Neural cell (in vitro differentiated cells): ENCODE results near the gene CNTN4. TPM values are rescaled to one million over a fixed set of nuclear protein-coding genes. Genes with fewer than 3 reads are reported as not detected.

ENCODE experiments used
- H2AFZ ChIP-seq: fragments of 200-600, 300-800 bp; sonication (generic), shearing (Covaris generic); 2 replicates; pipeline ENCODE4 v1.6.0; 2014; ENCODE audit warnings: low read depth, mild to moderate bottlenecking, antibody characterized with exemption, low read length, moderate library complexity
- H3F3A ChIP-seq: fragments of 200-600 bp; shearing (Covaris generic); 2 replicates; pipeline ENCODE4 v1.6.1; 2016; ENCODE audit warnings: mild to moderate bottlenecking, moderate library complexity, mixed read lengths, antibody characterized with exemption, low read length; ENCODE audit not compliant: insufficient read depth, poor library complexity, severe bottlenecking
- H3K27ac ChIP-seq: fragments of 200-600, 300-800 bp; sonication (generic), shearing (Covaris generic); 2 replicates; pipeline ENCODE4 v1.5.1; 2014; ENCODE audit warnings: mild to moderate bottlenecking, low read length, moderate library complexity
- H3K27me3 ChIP-seq: fragments of 300-800, 200-600 bp; sonication (generic), shearing (Covaris generic); 2 replicates; pipeline ENCODE4 v1.6.0; 2014; ENCODE audit warnings: mild to moderate bottlenecking, low read depth, low read length, moderate library complexity; ENCODE audit not compliant: insufficient read depth
- H3K36me3 ChIP-seq: fragments of 300-800, 200-600 bp; sonication (generic), shearing (Covaris generic); 2 replicates; pipeline ENCODE4 v1.5.1; 2014; ENCODE audit warnings: mild to moderate bottlenecking, antibody characterized with exemption, low read length, moderate library complexity; ENCODE audit not compliant: insufficient read depth
- H3K4me2 ChIP-seq: fragments of 300-800, 200-600 bp; sonication (generic), shearing (Covaris generic); 2 replicates; pipeline ENCODE4 v1.6.0; 2014; ENCODE audit warnings: mild to moderate bottlenecking, low read length
- H3K4me3 ChIP-seq: fragments of 300-800, 200-600 bp; sonication (generic), shearing (Covaris generic); 2 replicates; pipeline ENCODE4 v1.5.1; 2014; ENCODE audit warnings: mild to moderate bottlenecking, low read length, moderate library complexity
- H3K79me2 ChIP-seq: fragments of 200-600 bp; shearing (Covaris generic); replicated peaks from 2 replicates; pipeline ENCODE4 v1.6.0; 2014; ENCODE audit warnings: mild to moderate bottlenecking, low read length, moderate library complexity; ENCODE audit not compliant: insufficient read depth
- H3K9ac ChIP-seq: fragments of 300-800, 200-600 bp; sonication (generic), shearing (Covaris generic); 2 replicates; pipeline ENCODE4 v1.6.1; 2016; ENCODE audit warnings: mild to moderate bottlenecking, low read length, mixed read lengths
- H3K9me2 ChIP-seq: fragments of 200-600 bp; shearing (Covaris generic); 2 replicates; pipeline ENCODE4 v1.6.1; 2016; ENCODE audit warnings: mild to moderate bottlenecking, low read length, mixed read lengths; ENCODE audit not compliant: insufficient read depth
- H3K9me3 ChIP-seq: fragments of 200-600, 300-800 bp; sonication (generic), shearing (Covaris generic); 2 replicates; pipeline ENCODE4 v1.6.1; 2016; ENCODE audit warnings: mild to moderate bottlenecking, mixed run types, low read length, moderate library complexity, mixed read lengths
- H4K20me1 ChIP-seq: fragments of 200-600 bp; shearing (Covaris generic); 2 replicates; pipeline ENCODE4 v1.6.1; 2016; ENCODE audit warnings: mild to moderate bottlenecking, mixed run types; ENCODE audit not compliant: insufficient read depth
- CTCF ChIP-seq: fragments of 450-650 bp; IDR thresholded peaks from 2 replicates; pipeline ENCODE4 v1.5.1; 2014; ENCODE audit warnings: antibody characterized with exemption, mild to moderate bottlenecking, moderate library complexity; ENCODE audit not compliant: poor library complexity, severe bottlenecking
- EP300 ChIP-seq: fragments of 450-650 bp; conservative IDR thresholded peaks from 2 replicates; pipeline ENCODE4 v1.6.1; 2014; ENCODE audit warnings: antibody characterized with exemption, mild to moderate bottlenecking, moderate library complexity; ENCODE audit not compliant: poor library complexity, severe bottlenecking
- EZH2 ChIP-seq: fragments of 200-600, 300-800 bp; shearing (Covaris generic), sonication (generic); IDR thresholded peaks from 2 replicates; pipeline ENCODE4 v1.6.1; 2014; ENCODE audit warnings: antibody characterized with exemption, low read length, borderline replicate concordance, mild to moderate bottlenecking; ENCODE audit not compliant: insufficient read depth, poor library complexity, severe bottlenecking
- MXI1 ChIP-seq: fragments of 450-650 bp; conservative IDR thresholded peaks from 2 replicates; pipeline ENCODE4 v1.6.1; 2014; ENCODE audit warnings: antibody characterized with exemption, mild to moderate bottlenecking; ENCODE audit not compliant: poor library complexity, severe bottlenecking
- POLR2AphosphoS5 ChIP-seq: IDR thresholded peaks from 2 replicates; pipeline ENCODE4 v1.6.1; 2012
- RAD21 ChIP-seq: fragments of 450-650 bp; conservative IDR thresholded peaks from 2 replicates; pipeline ENCODE4 v1.6.1; 2014; ENCODE audit warnings: antibody characterized with exemption, mild to moderate bottlenecking, moderate library complexity
- REST ChIP-seq: IDR thresholded peaks from 2 replicates; pipeline ENCODE4 v1.6.1; 2012; ENCODE audit warnings: borderline replicate concordance
- SMC3 ChIP-seq: fragments of 450-650 bp; conservative IDR thresholded peaks from 2 replicates; pipeline ENCODE4 v1.6.1; 2014; ENCODE audit warnings: antibody characterized with exemption, mild to moderate bottlenecking, moderate library complexity; ENCODE audit not compliant: poor library complexity
- TAF1 ChIP-seq: IDR thresholded peaks from 2 replicates; pipeline ENCODE4 v1.6.1; 2012; ENCODE audit warnings: low read depth
- polyA plus RNA-seq: library from polyadenylated mRNA; depleted of rRNA; stranded (reverse); fragments of >200 nt; gene quantifications from 2 replicates; pipeline ENCODE4 v1.2.3, GENCODE V29; 2014

Gene CNTN4
- polyA plus RNA-seq, 1 donor from 2014 or later = 10.6 TPM

- Histone ChIP-seq H3F3A (no peaks in the 10 kb centered on the region), H3K27me3 (no peaks in the 10 kb centered on the region), H3K36me3 (no peaks in the 10 kb centered on the region), H3K9ac (no peak overlapping the region), H3K79me2 (no peaks in the 10 kb centered on the region), H3K9me2 (no peaks in the 10 kb centered on the region), H3K4me2 (no peak overlapping the region), H3K27ac (no peak overlapping the region), H3K4me3 (no peak overlapping the region), H2AFZ (no peak overlapping the region), H4K20me1 (no peaks in the 10 kb centered on the region), H3K9me3 (no peaks in the 10 kb centered on the region)
- TF ChIP-seq REST (no peak), EP300 (no peak), RAD21 (no peak), MXI1 (no peak), SMC3 (no peak), POLR2AphosphoS5 (no peak), TAF1 (no peak), EZH2 (no peak), CTCF (no peak)
Measured at GRCh38 chr3:2961576-2961975, 862.9 kb downstream of the CNTN4 start.

GRCh38 chr3:2967871-2968270, 869.2 kb downstream of the CNTN4 start:
- no peaks in the 10 kb centered on the region for H4K20me1 ChIP-seq
- no peak overlapping the region for H3K27ac ChIP-seq
- no peaks in the 10 kb centered on the region for H3K9me2 ChIP-seq
- no peaks in the 10 kb centered on the region for H3K79me2 ChIP-seq
- no peaks in the 10 kb centered on the region for H3F3A ChIP-seq
- no peaks in the 10 kb centered on the region for H3K27me3 ChIP-seq
- H3K9me3 ChIP-seq = no peaks in the 10 kb centered on the region
- TF ChIP-seq EZH2 (no peak), CTCF (no peak), RAD21 (no peak), TAF1 (no peak), REST (no peak), MXI1 (no peak), POLR2AphosphoS5 (no peak), EP300 (no peak), SMC3 (no peak)
- H3K4me3 ChIP-seq = no peak overlapping the region
- no peak overlapping the region for H3K4me2 ChIP-seq
- no peak overlapping the region for H3K9ac ChIP-seq
- H2AFZ ChIP-seq = no peak overlapping the region
- H3K36me3 ChIP-seq = no peaks in the 10 kb centered on the region
